Cardiac muscle cell (in vitro differentiated cells and primary cell): Measurements from ENCODE around the gene PRKACA. TPM values are rescaled to one million over a fixed set of nuclear protein-coding genes. Genes with fewer than 3 reads are reported as not detected.

Experiments used
- DNase-seq, 2 donors: peaks; one replicate each; pipeline versions ENCODE4 v3.0.0 to v3.0.0-alpha.2; 2010 to 2017; ENCODE audit warnings: low read depth in 1 of 2, low spot score in 1 of 2
- H3K27ac ChIP-seq: fragments of 200-600 bp; sonication (generic); 2 replicates; pipeline ENCODE4 v1.5.1; 2016
- H3K27me3 ChIP-seq: fragments of 200-600 bp; sonication (generic); 2 replicates; pipeline ENCODE4 v1.6.0; 2016; ENCODE audit warnings: control low read depth
- H3K36me3 ChIP-seq: fragments of 200-600 bp; sonication (generic); 2 replicates; pipeline ENCODE4 v1.5.1; 2016; ENCODE audit warnings: control low read depth
- H3K4me1 ChIP-seq: fragments of 200-600 bp; sonication (generic); 2 replicates; pipeline ENCODE4 v1.8.1; 2017; ENCODE audit warnings: low read depth, mild to moderate bottlenecking, mixed run types
- H3K4me3 ChIP-seq: fragments of 200-600 bp; sonication (generic); 2 replicates; pipeline ENCODE4 v1.5.1; 2016; ENCODE audit warnings: mild to moderate bottlenecking
- H3K9me3 ChIP-seq: fragments of 200-600 bp; sonication (generic); 2 replicates; pipeline ENCODE4 v1.5.1; 2017; ENCODE audit warnings: low read depth, mild to moderate bottlenecking, control low read depth
- CTCF ChIP-seq: IDR thresholded peaks from 2 replicates; pipeline ENCODE4 v1.5.1; 2012; ENCODE audit warnings: low read depth, mild to moderate bottlenecking, low read length
- polyA plus RNA-seq: library from polyadenylated mRNA; unstranded; fragments of >200 nt; fragmentation: Nextera tagmentation; extraction: Ambion mirVana; gene quantifications from 2 replicates; pipeline ENCODE4 v1.2.1, GENCODE V29; 2016
- total RNA-seq: library from RNA; depleted of rRNA; stranded (reverse); fragments of >200 nt; gene quantifications from 2 replicates; pipeline ENCODE4 v1.2.3, GENCODE V29; 2016

Gene PRKACA
- total and polyA plus RNA-seq, 2 experiments from 2014 or later: 30.6 to 95.2 TPM

GRCh38 chr19:14102102-14102696, 15.4 kb downstream of the PRKACA start:
- Histone ChIP-seq H3K27me3 (no peaks in the 10 kb centered on the region), H3K36me3 (peaks cover 28% of the 10 kb centered on the region), H3K4me1 (no peaks in the 10 kb centered on the region), H3K4me3 (no peak overlapping the region), H3K9me3 (no peaks in the 10 kb centered on the region), H3K27ac (no peak overlapping the region)
- TF ChIP-seq CTCF: no peak
- DNase-seq: peak in 1 of 2 donors; percentile 42

GRCh38 chr19:14101003-14101545, 16.5 kb downstream of the PRKACA start:
- Histone ChIP-seq H3K4me1 (no peaks in the 10 kb centered on the region), H3K4me3 (no peak overlapping the region), H3K36me3 (peaks cover 28% of the 10 kb centered on the region), H3K27me3 (no peaks in the 10 kb centered on the region), H3K27ac (no peak overlapping the region), H3K9me3 (no peaks in the 10 kb centered on the region)
- TF ChIP-seq CTCF: no peak
- no peak for DNase-seq

DNA sequence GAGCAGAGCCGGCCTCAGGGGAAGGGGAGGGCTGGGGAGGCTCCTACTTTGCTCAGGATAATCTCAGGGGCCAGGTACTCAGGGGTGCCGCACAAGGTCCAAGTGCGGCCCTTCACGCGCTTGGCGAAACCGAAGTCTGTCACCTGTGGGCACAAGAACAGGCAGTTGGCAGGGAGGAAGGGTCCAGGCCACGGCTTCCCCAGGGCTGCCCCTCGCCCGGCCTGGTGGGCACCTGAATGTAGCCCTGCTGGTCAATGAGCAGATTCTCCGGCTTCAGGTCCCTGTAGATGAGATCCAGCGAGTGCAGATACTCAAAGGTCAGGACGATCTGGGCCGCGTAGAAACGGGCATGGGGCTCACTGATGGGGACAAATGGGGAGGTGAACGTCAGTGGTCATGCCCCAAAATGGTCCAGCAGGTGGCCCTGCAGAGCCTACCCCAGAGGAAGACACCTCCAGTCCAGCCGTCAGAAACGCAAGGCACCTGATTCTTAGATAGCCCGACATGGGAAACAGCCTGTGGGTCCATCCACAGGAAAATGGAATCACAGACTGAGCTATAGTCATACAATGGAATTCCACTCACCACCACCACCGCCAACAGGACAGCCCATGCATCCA, 19.9 kb downstream of the PRKACA start:
- H3K36me3 ChIP-seq: peaks cover 16% of the 10 kb centered on the region
- H3K4me1 ChIP-seq: no peaks in the 10 kb centered on the region
- H3K9me3 ChIP-seq: no peaks in the 10 kb centered on the region
- no peak overlapping the region for H3K4me3 ChIP-seq
- H3K27ac ChIP-seq: no peak overlapping the region
- no peak for DNase-seq
- no peaks in the 10 kb centered on the region for H3K27me3 ChIP-seq
- TF ChIP-seq CTCF: peak; percentile 10

GRCh38 chr19:14096272-14096992, 21.1 kb downstream of the PRKACA start:
- no peak overlapping the region for H3K4me3 ChIP-seq
- H3K4me1 ChIP-seq: peaks cover 6% of the 10 kb centered on the region
- DNase-seq: no peak
- no peaks in the 10 kb centered on the region for H3K9me3 ChIP-seq
- peaks cover 9% of the 10 kb centered on the region for H3K36me3 ChIP-seq
- no peaks in the 10 kb centered on the region for H3K27me3 ChIP-seq
- no peak overlapping the region for H3K27ac ChIP-seq
- TF ChIP-seq CTCF: peak; percentile 5

- Histone ChIP-seq H3K9me3 (no peaks in the 10 kb centered on the region), H3K36me3 (no peaks in the 10 kb centered on the region), H3K27ac (no peak overlapping the region), H3K27me3 (no peaks in the 10 kb centered on the region), H3K4me3 (no peak overlapping the region), H3K4me1 (peaks cover 6% of the 10 kb centered on the region)
- no peak for TF ChIP-seq CTCF
- no peak for DNase-seq
These were observed 22.7 kb downstream of the PRKACA start for GRCh38 chr19:14094854-14095253.
